Astrocyte of the cerebellum (primary cell): ENCODE measurements around the gene DBN1.

Experiments used
- DNase-seq: peaks from one replicate; pipeline ENCODE4 v3.0.0-alpha.2; 2011; ENCODE audit warnings: low read depth
- H3K4me3 ChIP-seq: 2 replicates; pipeline ENCODE4 v1.5.1; 2011; ENCODE audit warnings: mild to moderate bottlenecking, low read depth, low read length, moderate library complexity
- in situ Hi-C: cut with HindIII; loops from 2 replicates; pipeline ENCODE4 v1.10.0; 2017; ENCODE audit warnings: low sequenced_read_pairs
- TF ChIP-seq, protein P1 (sequence below): IDR thresholded peaks from 2 replicates; pipeline ENCODE4 v1.5.1; 2012; ENCODE audit warnings: low read length, low read depth, moderate library complexity, mild to moderate bottlenecking; ENCODE audit errors: missing control alignments

The DBN1 gene

GRCh38 chr5:177500685-177501522 lies 27.5 kb upstream of the DBN1 start:
- in situ Hi-C loops, result no loop called here
- DNase-seq, result peak; percentile 67

DNA sequence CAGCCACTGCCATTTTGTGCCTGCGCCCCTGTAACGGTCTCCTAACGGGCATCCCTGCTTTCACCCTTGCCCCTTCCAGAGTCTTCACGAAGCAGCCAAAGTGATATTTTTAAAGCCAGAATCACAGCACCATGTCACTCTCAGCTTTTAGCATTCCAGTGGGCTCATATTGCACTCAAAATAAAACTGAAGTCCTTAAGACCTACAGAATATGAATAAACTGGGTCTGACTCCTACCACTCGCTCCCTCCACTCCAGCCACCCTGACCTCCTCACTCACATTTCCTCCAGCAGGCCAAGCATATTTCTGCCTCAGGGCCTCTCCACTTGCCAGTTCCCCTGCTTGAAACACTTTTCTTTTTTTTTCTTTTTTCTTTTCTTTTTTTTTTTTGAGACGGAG lies 26.4 kb upstream of the DBN1 start:
- TF ChIP-seq, protein P1, sequence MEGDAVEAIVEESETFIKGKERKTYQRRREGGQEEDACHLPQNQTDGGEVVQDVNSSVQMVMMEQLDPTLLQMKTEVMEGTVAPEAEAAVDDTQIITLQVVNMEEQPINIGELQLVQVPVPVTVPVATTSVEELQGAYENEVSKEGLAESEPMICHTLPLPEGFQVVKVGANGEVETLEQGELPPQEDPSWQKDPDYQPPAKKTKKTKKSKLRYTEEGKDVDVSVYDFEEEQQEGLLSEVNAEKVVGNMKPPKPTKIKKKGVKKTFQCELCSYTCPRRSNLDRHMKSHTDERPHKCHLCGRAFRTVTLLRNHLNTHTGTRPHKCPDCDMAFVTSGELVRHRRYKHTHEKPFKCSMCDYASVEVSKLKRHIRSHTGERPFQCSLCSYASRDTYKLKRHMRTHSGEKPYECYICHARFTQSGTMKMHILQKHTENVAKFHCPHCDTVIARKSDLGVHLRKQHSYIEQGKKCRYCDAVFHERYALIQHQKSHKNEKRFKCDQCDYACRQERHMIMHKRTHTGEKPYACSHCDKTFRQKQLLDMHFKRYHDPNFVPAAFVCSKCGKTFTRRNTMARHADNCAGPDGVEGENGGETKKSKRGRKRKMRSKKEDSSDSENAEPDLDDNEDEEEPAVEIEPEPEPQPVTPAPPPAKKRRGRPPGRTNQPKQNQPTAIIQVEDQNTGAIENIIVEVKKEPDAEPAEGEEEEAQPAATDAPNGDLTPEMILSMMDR, result no peak
- no peak for DNase-seq
- in situ Hi-C loops, result no loop called here
- no peak overlapping the region for H3K4me3 ChIP-seq

More at GRCh38 chr5:177500685-177501522, 27.5 kb upstream of the DBN1 start:
- no peak overlapping the region for H3K4me3 ChIP-seq
- TF ChIP-seq, protein P1, result peak; percentile 95

DNA sequence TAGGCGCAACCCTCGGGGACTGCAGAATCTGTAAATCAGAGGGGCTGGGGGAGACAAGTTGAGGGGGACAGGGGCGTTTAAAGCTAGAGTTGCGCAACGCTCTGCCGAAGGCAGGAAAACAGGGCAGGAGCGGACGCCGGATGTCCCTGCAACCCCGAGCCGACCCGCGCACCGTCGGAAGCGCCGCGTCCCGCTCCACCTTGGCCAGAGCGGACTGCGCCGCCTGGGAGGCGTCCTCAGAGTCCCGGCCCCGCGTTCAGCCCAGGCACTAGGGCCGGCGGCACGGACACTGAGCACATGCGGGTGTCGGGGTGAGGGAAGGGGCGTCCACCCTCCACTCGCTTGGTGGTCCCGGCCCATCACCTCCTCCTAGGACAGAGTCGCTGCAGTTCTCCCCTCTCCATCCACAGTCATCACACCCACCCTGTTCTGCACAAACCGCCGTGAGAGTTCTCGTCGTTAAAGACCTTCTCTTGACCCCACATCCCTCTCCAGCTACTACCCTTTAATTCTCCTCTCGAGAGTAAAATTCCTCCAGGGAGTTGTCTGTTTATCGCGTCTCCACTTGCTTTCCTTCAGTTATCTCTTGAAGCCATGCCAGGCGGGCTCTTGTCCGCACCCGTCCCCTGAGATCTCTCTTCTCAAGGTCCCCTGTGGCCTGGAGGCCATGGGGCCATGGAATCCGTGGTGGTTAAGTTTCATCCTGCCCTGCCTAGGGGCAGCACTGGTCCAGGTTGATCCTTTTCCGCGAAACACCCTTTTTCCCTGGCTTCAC lies 24.8 kb upstream of the DBN1 start:
- H3K4me3 ChIP-seq, result peak overlapping the region; percentile 83
- no peak for DNase-seq
- in situ Hi-C loops, result no loop called here
- TF ChIP-seq, protein P1, result no peak

DNA sequence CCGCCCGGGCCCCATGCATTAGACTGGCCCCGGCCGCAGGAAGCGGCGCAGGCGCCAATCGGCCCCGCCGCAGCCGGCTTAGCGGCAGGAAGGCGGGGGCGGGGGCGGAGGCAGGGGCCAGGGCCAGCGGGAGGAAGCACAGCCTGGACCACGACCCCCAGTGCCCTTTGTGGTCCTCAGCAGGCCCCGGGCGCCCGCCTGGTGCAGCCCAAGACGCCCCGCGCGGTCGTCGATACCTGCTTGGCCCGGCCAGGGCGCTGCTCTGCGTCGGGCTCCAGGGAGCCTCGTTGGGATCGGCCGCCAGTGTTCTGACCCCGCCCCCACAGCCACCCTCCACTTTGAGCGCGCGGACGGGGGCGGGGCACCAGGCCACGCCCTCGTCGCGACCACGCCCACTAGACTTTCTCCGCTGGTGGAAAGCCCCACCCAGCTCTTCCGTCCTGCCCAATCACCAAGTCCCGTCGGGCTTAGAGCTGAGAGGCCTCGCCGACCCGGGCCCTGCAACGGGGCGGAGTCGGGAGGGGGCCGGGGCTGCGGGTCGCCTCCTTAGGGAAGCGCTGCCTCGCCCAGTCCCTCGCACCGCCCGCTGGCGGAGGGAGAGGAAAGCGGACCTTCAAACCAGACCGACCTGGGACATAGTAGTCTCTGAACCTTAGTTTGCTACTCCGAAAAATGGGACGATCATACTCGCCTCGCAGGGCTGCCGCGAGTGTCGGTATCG lies 24.0 kb upstream of the DBN1 start, which contains the start of gene PDLIM7:
TSS of gene PDLIM7 (minus strand) at position 313 of the 721 bp plus-strand sequence. CDS start 1,092 bp downstream, outside the sequence.
- H3K4me3 ChIP-seq, result peak within 1 kb of the TSS; percentile 83
- TF ChIP-seq, protein P1, result no peak
- DNase-seq, result peak; percentile 89
- in situ Hi-C loops, result no loop called here

GRCh38 chr5:177496727-177497291 lies 23.4 kb upstream of the DBN1 start:
- peak; percentile 85 for DNase-seq
- TF ChIP-seq, protein P1, result no peak
- H3K4me3 ChIP-seq, result peak overlapping the region; percentile 83
- in situ Hi-C loops, result no loop called here
